B cell (primary cell): ENCODE data around the gene DNAAF1. TPM values are rescaled to one million over a fixed set of nuclear protein-coding genes. Genes with fewer than 3 reads are reported as not detected.

Experiments
- ATAC-seq: fragments of 200-7000 bp; cut with Tn5 transposase; one replicate; pipeline ENCODE4 v1.10.0; 2021; ENCODE audit warnings: low read depth, mild to moderate bottlenecking, moderate number of reproducible peaks, moderate library complexity
- CTCF ChIA-PET: fragments of 350-600 bp; sonication (Branson Sonifier 250); formaldehyde crosslinking; loops from one replicate; lab custom pipeline; 2021; ENCODE audit warnings: antibody characterized with exemption, inconsistent platforms; lab: Charles Lee
- POLR2A ChIA-PET: fragments of 350-600 bp; sonication (Branson Sonifier 250); formaldehyde crosslinking; loops from one replicate; lab custom pipeline; 2021; ENCODE audit warnings: antibody characterized with exemption; lab: Charles Lee
- DNase-seq: peaks from one replicate; pipeline ENCODE4 v3.0.0; 2013
- H2AFZ ChIP-seq: 2 replicates; pipeline ENCODE4 v1.6.1; 2012; ENCODE audit warnings: mild to moderate bottlenecking, low read depth, low read length; ENCODE audit not compliant: insufficient read depth, poor library complexity, severe bottlenecking
- H3K27ac ChIP-seq, 2 donors: 1 replicate in 1 of 2; 2 replicates in 1 of 2; pipeline ENCODE4 v1.5.1; 2012 to 2013; ENCODE audit warnings: low read length in 2 of 2, mild to moderate bottlenecking in 2 of 2, moderate library complexity in 1 of 2
- H3K27me3 ChIP-seq, 4 experiments: fragments of 200-600 bp in 1 of 4; sonication (generic) in 1 of 4; replicated peaks in 1 of 4; 1 replicate in 2 of 4; 2 replicates in 2 of 4; pipeline versions ENCODE4 v1.6.1 to v1.7.0; 2013 to 2016; ENCODE audit warnings: low read length in 3 of 4, mild to moderate bottlenecking in 2 of 4, mixed read lengths in 1 of 4, moderate library complexity in 1 of 4; ENCODE audit not compliant: insufficient read depth in 4 of 4, control insufficient read depth in 3 of 4; ENCODE audit errors: control extremely low read depth in 1 of 4
- H3K36me3 ChIP-seq, 2 experiments: replicated peaks in 1 of 2; 1 replicate in 1 of 2; 2 replicates in 1 of 2; pipeline versions ENCODE4 v1.6.1 to v1.7.1; 2013; ENCODE audit warnings: low read length in 1 of 2; ENCODE audit not compliant: insufficient read depth in 2 of 2, control insufficient read depth in 1 of 2; ENCODE audit errors: control extremely low read depth in 1 of 2, extremely low read depth in 1 of 2
- H3K4me1 ChIP-seq, 2 donors: fragments of 200-600 bp in 1 of 2; sonication (generic) in 1 of 2; 1 replicate in 1 of 2; 2 replicates in 1 of 2; pipeline versions ENCODE4 v1.5.1 to v1.6.1; 2013 to 2017; ENCODE audit warnings: low read length in 2 of 2; ENCODE audit not compliant: control insufficient read depth in 2 of 2, insufficient read depth in 2 of 2
- H3K4me2 ChIP-seq: replicated peaks from 2 replicates; pipeline ENCODE3; 2012; ENCODE audit warnings: mild to moderate bottlenecking, low read depth, low read length; ENCODE audit not compliant: poor library complexity, severe bottlenecking
- H3K4me3 ChIP-seq, 5 experiments: fragments of 200-600 bp in 1 of 5; sonication (generic) in 1 of 5; 1 replicate in 3 of 5; 2 replicates in 2 of 5; pipeline versions ENCODE4 v1.5.1 to v1.7.0; 2011 to 2016; ENCODE audit warnings: low read length in 4 of 5, mild to moderate bottlenecking in 4 of 5, low read depth in 2 of 5, control low read depth in 1 of 5, moderate library complexity in 1 of 5; ENCODE audit not compliant: insufficient read depth in 1 of 5; ENCODE audit errors: control extremely low read depth in 1 of 5, extremely low read depth in 1 of 5
- H3K79me2 ChIP-seq: fragments of 200-600 bp; sonication (generic); one replicate; pipeline ENCODE4 v1.6.0; 2016; ENCODE audit warnings: low read length; ENCODE audit not compliant: control insufficient read depth, insufficient read depth
- H3K9ac ChIP-seq: fragments of 200-600 bp; sonication (generic); 2 replicates; pipeline ENCODE4 v1.6.1; 2017; ENCODE audit warnings: mild to moderate bottlenecking, low read length, moderate library complexity
- H3K9me3 ChIP-seq, 3 donors: one replicate each; pipeline versions ENCODE4 v1.6.1 to v1.7.1; 2013; ENCODE audit warnings: low read length in 2 of 3; ENCODE audit not compliant: control insufficient read depth in 2 of 3, insufficient read depth in 1 of 3; ENCODE audit errors: control extremely low read depth in 1 of 3
- H4K20me1 ChIP-seq: 2 replicates; pipeline ENCODE4 v1.6.0; 2012; ENCODE audit warnings: mild to moderate bottlenecking, low read length; ENCODE audit not compliant: insufficient read depth, control insufficient read depth, poor library complexity, severe bottlenecking
- H3K27ac Mint-ChIP-seq: one replicate; pipeline ENCODE4 v1.8.0; 2021; ENCODE audit warnings: mixed read lengths
- H3K27me3 Mint-ChIP-seq: one replicate; pipeline ENCODE4 v1.8.0; 2021; ENCODE audit warnings: mixed read lengths
- H3K4me1 Mint-ChIP-seq: one replicate; pipeline ENCODE4 v1.8.0; 2021; ENCODE audit warnings: mixed read lengths
- H3K4me3 Mint-ChIP-seq: one replicate; pipeline ENCODE4 v1.8.0; 2021; ENCODE audit warnings: mixed read lengths
- H3K9me3 Mint-ChIP-seq: one replicate; pipeline ENCODE4 v1.8.0; 2022; ENCODE audit warnings: mixed read lengths; ENCODE audit not compliant: insufficient read depth
- EZH2 ChIP-seq: IDR thresholded peaks from 2 replicates; pipeline ENCODE4 v1.6.1; 2012; ENCODE audit warnings: borderline replicate concordance, low read depth, mild to moderate bottlenecking, moderate library complexity, low read length; ENCODE audit not compliant: insufficient read depth, poor library complexity, severe bottlenecking
- WGBS: methylation state at CpG from one replicate; pipeline ENCODE4 v1.1.5; 2013; ENCODE audit warnings: missing lambda C conversion rate; ENCODE audit not compliant: insufficient coverage; 5-methylcytosine and 5-hydroxymethylcytosine counted together
- intact Hi-C: fragments of 100-400 bp; cut with micrococcal nuclease; formaldehyde crosslinking; loops from one replicate; pipeline ENCODE4 v1.10.0; 2022
- polyA plus RNA-seq: library from polyadenylated mRNA; depleted of rRNA; stranded (reverse); fragments of >200 nt; gene quantifications from 2 replicates; pipeline ENCODE4 v1.2.3, GENCODE V29; 2012
- total RNA-seq, 2 donors: library from RNA; stranded (reverse); fragments of 120-200 nt in 1 of 2; gene quantifications; 1 replicate in 1 of 2; 2 replicates in 1 of 2; pipeline versions ENCODE4 v1.2.3 to v1.2.4, GENCODE V29; 2013 to 2022
- TF ChIP-seq, protein P1 (sequence below): fragments of 200-600 bp; IDR thresholded peaks from one replicate; pipeline ENCODE4 v1.8.0; 2022; ENCODE audit warnings: antibody characterized with exemption, mild to moderate bottlenecking

DNAAF1 gene
- total and polyA plus RNA-seq, 2 donors (not counting 1 experiment from before 2014, with no cell fraction given), result 0.24 to 0.30 TPM

DNA sequence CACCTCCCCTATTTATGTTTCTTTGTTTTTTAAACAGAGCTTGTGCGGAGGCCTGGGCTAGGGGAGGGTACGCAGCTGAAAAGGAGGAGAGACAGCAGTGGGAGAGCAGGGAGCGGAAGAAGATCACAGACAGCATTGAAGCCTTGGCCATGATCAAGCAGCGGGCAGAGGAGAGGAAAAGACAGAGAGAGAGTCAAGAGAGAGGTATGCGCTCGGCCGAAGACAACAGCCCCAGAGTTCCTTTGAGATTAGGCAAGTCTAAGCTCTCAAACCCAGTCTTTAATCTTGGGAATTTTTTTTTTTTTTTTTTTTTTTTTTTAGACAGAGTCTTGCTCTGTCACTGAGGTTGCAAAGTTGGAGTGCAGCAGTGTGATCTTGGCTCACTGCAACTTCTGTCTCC, 20.6 kb downstream of the DNAAF1 start:
- Histone ChIP-seq H3K27me3 (peaks cover 0 to 9% (median 0%) of the 10 kb centered on the region in 4 experiments), H3K36me3 (no peaks in the 10 kb centered on the region), H3K27ac (no peak overlapping the region), H3K79me2 (no peaks in the 10 kb centered on the region), H3K4me3 (no peak overlapping the region), H2AFZ (no peak overlapping the region), H3K9me3 (no peaks in the 10 kb centered on the region), H3K4me2 (no peak overlapping the region), H3K9ac (no peak overlapping the region), H4K20me1 (no peaks in the 10 kb centered on the region), H3K4me1 (no peaks in the 10 kb centered on the region)
- ATAC-seq (no peak), DNase-seq (no peak)
- intact Hi-C loops, result no loop called here
- no peak for TF ChIP-seq EZH2
- TF ChIP-seq, protein P1, sequence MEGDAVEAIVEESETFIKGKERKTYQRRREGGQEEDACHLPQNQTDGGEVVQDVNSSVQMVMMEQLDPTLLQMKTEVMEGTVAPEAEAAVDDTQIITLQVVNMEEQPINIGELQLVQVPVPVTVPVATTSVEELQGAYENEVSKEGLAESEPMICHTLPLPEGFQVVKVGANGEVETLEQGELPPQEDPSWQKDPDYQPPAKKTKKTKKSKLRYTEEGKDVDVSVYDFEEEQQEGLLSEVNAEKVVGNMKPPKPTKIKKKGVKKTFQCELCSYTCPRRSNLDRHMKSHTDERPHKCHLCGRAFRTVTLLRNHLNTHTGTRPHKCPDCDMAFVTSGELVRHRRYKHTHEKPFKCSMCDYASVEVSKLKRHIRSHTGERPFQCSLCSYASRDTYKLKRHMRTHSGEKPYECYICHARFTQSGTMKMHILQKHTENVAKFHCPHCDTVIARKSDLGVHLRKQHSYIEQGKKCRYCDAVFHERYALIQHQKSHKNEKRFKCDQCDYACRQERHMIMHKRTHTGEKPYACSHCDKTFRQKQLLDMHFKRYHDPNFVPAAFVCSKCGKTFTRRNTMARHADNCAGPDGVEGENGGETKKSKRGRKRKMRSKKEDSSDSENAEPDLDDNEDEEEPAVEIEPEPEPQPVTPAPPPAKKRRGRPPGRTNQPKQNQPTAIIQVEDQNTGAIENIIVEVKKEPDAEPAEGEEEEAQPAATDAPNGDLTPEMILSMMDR, result no peak
- ChIA-PET POLR2A (no interaction called here), CTCF (interaction anchor here (2.7 kb wide), 1 partner anchor 9 kb away, joined by 11 read pairs; no protein-coding TSS in a partner anchor)
- no peak overlapping the region for H3K4me3 Mint-ChIP-seq
- H3K27ac Mint-ChIP-seq, result no peak overlapping the region
- H3K27me3 Mint-ChIP-seq, result peaks cover 38% of the 10 kb centered on the region
- H3K4me1 Mint-ChIP-seq, result no peaks in the 10 kb centered on the region
- 89% methylated on average over 4 of the region's 7 CpGs for WGBS
- no peaks in the 10 kb centered on the region for H3K9me3 Mint-ChIP-seq

DNA sequence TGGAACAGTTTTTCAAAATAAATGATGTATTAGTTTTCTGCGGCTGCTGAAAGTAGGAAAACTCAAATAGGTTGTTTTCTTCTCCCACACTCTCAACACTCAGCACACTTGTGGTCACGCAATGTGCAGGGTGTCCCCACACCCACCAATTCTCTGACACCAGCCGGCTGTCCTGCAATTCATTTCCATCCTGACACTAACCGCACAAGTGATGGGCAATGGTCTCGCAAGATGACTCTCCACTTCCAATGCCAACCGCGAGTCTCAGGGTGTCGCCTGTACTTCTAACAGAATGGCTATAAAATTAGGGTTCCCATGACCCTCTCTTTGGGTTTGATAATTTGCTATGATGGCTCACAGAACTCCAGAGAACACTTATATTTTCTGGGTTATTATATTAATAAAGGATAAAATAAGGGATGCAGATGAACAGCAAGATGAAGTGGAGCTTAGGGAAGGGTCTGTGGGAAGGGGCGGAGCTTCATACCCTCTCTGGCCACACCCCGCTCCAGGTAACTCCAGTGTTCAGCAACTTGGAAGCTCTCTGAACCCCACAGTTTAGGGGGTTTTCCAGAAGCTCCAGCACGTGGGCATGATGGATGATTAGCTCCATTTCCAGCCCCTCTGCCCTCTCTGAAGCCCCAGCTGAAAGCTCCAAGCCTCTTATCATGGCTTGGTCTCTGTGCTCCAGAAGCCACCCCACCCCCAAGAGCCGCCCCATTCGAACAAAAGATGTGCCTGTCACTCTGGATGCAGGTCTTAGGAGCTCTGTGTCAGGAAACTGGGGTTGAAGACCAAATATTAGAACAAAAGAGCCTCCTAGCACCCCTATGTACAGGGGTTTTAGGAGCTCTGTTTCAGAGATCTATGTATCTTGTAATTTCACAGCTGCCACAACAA, 21.9 kb downstream of the DNAAF1 start:
- no peak for ATAC-seq
- POLR2A ChIA-PET, result no interaction called here
- H3K27ac Mint-ChIP-seq, result no peak overlapping the region
- H3K9me3 Mint-ChIP-seq, result no peaks in the 10 kb centered on the region
- WGBS, result 76% methylated on average over 5 of the region's 13 CpGs
- H3K4me3 Mint-ChIP-seq, result no peak overlapping the region
- CTCF ChIA-PET, result interaction anchor here (0.8 to 2.7 kb wide), 2 partner anchors 8 to 101 kb away, joined by 3 to 11 read pairs; no protein-coding TSS in a partner anchor
- peaks cover 32% of the 10 kb centered on the region for H3K27me3 Mint-ChIP-seq
- Histone ChIP-seq H3K36me3 (no peaks in the 10 kb centered on the region), H3K27ac (no peak overlapping the region), H3K4me2 (no peak overlapping the region), H2AFZ (no peak overlapping the region), H3K9me3 (no peaks in the 10 kb centered on the region), H3K79me2 (no peaks in the 10 kb centered on the region), H3K9ac (no peak overlapping the region), H3K4me3 (no peak overlapping the region), H3K27me3 (peaks cover 0 to 9% (median 0%) of the 10 kb centered on the region in 4 experiments), H3K4me1 (no peaks in the 10 kb centered on the region), H4K20me1 (no peaks in the 10 kb centered on the region)
- TF ChIP-seq, protein P1, result no peak
- no peak for TF ChIP-seq EZH2
- no peak for DNase-seq
- intact Hi-C loops, result no loop called here
- H3K4me1 Mint-ChIP-seq, result no peaks in the 10 kb centered on the region
